ENCODE measurements around the gene TLDC2.
"Not testable (repeated sequence)": the region's sequence is repeated elsewhere in the genome, so short reads cannot be mapped to it uniquely, and the experiment has no call there.

The TLDC2 gene

GRCh38 chr20:36871640-36872570, 4.0 kb upstream of the TLDC2 start:
- no peak for DNase-seq

DNA sequence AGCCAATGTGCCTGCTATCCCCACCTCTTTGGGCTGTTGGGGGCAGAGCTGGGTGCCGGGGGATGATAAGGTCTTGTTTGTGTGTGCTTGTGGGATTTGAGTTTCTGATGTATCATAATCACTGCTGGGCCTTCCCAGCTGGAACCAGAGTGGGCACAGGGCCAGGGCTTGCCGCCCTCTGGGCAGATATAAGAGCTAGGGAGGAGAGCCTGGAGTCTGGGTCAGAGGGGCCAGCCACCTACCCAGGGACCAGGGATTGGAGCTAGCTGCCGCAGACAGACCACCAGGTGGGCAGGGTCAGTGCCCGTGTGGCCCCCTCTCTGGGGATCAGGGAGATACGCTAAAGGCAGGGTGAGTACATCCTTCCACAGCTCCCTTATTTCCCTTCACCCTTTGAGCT, 3.1 kb upstream of the TLDC2 start:
- DNase-seq: no peak

GRCh38 chr20:36873498-36874189, 2.3 kb upstream of the TLDC2 start:
- no peak for DNase-seq

DNA sequence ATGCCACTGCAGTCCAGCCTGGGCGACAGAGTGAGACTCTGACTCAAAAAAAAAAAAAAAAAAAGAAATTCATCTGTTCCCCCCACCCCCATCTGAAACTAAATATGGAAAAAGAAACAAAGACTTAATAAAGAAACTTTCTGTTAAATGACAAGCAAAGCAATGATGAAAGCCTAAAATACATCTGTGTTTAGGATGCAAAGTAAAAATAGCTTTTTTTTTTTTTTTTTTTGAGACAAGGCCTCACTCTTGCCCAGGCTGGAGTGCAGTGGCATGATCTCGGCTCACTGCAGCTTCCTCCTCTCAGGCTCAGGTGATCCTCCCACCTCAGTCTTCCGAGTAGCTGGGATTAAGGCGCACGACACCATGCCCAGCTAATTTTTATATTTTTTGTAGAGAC, 845 bp upstream of the TLDC2 start:
- DNase-seq: not testable (repeated sequence)

DNA sequence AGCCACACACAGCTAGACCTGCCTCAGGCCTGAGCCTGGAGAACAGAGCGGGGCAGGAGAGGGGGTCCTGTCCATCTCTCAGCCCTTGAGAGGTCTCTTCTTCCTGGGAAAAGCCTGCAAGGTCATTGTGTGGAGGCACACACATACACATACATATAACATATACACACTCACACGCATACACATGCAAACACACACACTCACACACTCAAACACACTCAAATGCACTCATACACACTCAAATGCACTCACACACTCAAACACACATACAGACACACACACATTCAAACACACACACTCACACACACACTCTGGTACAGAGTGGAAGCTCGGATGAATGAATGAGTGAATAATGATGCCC, 515 bp downstream of the TLDC2 start:
- no peak for DNase-seq

DNA sequence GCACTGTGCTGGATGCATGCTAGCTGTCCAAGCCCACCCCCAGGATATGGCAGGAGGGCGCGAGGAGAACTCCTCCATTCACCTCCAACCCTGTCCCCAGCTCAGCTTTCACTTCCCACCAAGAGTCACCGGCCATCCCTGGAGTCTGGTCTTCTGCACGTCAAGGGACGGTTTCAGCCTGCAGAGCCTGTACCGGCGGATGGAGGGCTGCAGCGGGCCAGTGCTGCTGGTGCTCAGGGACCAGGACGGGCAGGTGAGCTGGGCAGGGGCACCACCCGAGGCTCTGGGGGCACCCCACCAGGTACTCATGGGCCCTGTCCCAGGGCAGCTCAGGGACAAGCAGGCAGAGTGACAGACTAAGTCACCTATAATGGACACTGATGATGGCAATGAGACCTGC, 3.0 kb downstream of the TLDC2 start:
- DNase-seq: no peak

DNA sequence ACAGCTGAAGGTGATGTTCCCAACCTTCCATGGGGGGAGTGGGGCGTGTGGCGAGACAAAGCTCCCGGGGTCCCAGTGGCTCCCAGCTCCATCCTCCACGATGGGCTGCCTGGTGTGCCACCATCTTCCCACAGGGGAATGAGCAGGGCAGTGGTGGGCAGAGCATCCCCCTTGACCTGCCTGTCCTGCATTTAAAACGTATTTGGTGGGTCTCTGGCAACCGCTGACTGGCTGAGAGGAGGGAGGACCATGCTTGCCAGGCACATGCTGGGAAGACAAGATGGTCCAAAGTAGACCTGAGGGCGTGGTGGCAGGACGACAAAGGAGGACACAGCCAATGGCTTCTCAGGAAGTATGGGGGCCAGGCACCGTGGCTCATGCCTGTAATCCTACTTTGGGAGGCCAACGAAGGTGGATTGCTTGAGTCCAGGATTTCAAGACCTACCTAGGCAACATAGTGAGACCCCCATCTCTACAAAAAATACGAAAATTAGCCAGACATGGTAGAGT, 4.9 kb downstream of the TLDC2 start:
- DNase-seq: no peak

DNA sequence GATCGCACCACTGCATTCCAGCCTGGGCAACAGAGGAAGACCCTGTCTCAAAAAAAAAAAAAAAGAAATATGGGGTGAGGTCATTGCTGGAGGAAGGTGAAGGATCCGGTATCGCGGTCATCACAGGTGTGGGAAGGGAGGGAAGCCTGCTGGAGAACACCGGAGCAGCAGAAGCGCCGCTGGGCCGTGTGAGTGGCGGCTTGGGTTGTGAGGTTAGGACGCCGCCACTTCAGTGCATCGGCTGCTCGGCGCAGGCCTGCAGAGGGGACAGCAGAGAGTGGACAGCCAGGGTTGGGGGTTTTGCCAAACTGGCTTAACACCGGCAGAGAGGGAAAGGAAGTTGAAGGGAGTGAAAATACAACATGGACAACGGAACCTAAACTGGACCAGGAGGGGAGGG, 5.4 kb downstream of the TLDC2 start:
- DNase-seq: no peak

- peak; percentile 87 for DNase-seq
Measured at GRCh38 chr20:36881888-36882287, 6.0 kb downstream of the TLDC2 start.

- no peak for DNase-seq
Measured at GRCh38 chr20:36883977-36884535, 8.1 kb downstream of the TLDC2 start.

DNA sequence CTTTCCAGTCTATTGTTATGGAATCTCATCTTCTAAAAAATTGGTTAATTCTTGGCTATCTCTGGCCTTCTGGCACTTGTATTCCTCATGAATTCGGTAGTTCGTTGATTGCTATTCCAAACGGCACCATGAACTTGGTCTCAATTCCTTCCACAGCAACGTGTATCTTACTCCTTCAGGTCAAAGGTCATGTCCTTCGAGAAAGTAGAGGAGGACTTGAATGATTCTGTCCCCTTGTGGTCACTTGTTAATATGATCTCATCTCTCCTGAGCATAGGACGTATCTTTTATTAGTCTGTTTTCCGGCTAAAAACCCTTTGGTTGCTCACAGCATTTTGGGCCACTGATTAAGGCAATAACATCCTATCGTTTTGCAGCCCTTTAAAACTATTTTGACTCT, 9.4 kb downstream of the TLDC2 start:
- DNase-seq: peak; percentile 22

- peak; percentile 92 for DNase-seq
Measured at GRCh38 chr20:36886859-36887751, 11.2 kb downstream of the TLDC2 start.

GRCh38 chr20:36887752-36888090, 11.8 kb downstream of the TLDC2 start:
- no peak for DNase-seq

GRCh38 chr20:36888880-36889516, 13.1 kb downstream of the TLDC2 start:
- DNase-seq: no peak

- no peak for DNase-seq
Measured at GRCh38 chr20:36890586-36890985, 14.6 kb downstream of the TLDC2 start.

DNA sequence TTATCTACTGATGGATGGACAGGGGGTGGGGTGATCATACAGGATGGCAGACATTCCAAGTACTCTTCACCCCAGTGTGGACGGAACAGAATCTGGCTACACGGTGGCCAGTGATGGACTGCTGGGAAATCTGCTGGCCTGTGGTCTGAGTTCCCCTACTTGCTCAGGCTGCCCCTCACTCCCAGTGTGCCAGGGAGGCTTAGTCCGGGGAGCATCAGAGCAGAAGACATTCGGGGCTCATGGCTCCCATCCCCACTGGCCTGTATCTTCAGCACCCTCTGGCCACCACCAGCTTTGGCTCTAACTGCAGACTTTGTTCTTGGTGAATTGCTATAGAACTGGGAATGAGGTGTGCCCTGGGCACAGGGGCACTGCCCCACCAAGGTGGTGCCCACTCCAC, 15.3 kb downstream of the TLDC2 start:
- DNase-seq: no peak

DNA sequence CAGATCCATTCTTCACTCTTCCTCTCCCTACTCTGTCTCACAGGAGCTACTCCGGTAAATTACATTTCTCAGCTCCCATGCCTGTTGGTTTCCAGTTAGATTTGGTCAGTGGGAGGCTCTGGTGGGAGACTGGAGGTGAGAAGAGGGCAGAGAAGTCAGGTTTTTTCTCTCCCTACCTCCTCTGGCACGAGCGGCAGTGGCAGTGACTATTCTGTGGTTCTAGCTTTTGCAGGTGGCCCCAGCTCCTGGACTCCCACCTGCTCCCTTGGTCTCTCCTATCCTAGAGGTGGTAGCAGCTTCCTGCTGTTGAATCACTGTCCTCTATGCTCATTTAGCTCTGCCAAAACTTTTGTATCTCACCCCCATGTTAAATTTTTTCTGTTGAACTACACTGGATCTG, 17.9 kb downstream of the TLDC2 start:
- no peak for DNase-seq

DNA sequence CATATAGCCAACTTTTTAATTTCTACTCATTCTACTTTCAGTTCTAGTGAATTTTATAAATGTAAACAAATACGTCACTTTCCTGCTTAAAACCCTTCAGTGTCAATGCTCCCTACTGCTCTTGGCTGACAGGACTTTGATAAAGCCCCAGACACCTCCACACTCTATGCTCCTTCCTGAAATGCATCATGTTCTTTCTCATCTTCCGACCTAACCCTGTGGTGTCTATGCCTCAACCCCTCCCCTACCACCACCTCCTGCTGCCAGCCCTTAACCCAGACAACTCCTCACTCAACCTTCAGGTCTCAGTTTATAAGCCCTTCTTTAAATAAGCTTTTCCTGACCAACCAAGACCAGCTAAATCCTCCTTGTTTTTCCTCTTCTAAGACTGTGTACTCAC, 19.1 kb downstream of the TLDC2 start:
- DNase-seq: no peak

GRCh38 chr20:36904690-36905089, 28.8 kb downstream of the TLDC2 start:
- no peak for DNase-seq

- not testable (repeated sequence) for DNase-seq
Measured at GRCh38 chr20:36905566-36905965, 29.6 kb downstream of the TLDC2 start.

DNA sequence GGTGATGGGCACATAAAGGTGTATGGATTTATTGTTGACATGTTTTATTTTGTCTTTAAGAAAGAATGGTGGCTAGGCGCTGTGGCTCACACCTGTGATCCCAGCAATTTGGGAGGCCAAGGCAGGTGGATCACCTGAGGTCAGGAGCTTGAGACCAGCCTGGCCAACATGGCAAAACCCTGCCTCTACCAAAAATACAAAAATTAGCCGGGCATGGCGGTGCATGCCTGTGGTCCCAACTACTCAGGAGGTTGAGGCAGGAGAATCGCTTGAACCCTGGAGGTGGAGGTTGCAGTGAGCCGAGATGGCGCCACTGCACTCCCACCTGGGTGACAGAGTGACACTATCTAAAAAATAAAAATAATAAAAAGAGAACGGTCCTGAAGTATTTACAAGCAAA, 30.1 kb downstream of the TLDC2 start:
- DNase-seq: not testable (repeated sequence)

- DNase-seq: no peak
Measured at GRCh38 chr20:36908603-36909002, 32.7 kb downstream of the TLDC2 start.
